SK-N-SH (cell line): ENCODE data around the gene PXMP2. TPM values are rescaled to one million over a fixed set of nuclear protein-coding genes. Genes with fewer than 3 reads are reported as not detected.

Source experiments
- CTCF ChIA-PET: fragments of 300-600, 350-600 bp; formaldehyde crosslinking; extraction: SDS; loops from one replicate; lab custom pipeline; 2021; lab: Yijun Ruan, JAX
- POLR2A ChIA-PET: fragments of 350-600 bp; sonication (Branson Sonifier 250); formaldehyde crosslinking; extraction: SDS; loops from one replicate; lab custom pipeline; 2020; ENCODE audit warnings: antibody characterized with exemption, inconsistent platforms; lab: Yijun Ruan, JAX
- DNase-seq: peaks from one replicate; pipeline ENCODE4 v3.0.0; 2012
- H2AFZ ChIP-seq: fragments of 200-600 bp; sonication (generic); 2 replicates; pipeline ENCODE4 v1.8.1; 2016; ENCODE audit warnings: antibody characterized with exemption, mild to moderate bottlenecking, low read depth
- H3F3A ChIP-seq: fragments of 200-600 bp; sonication (generic); replicated peaks from 2 replicates; pipeline ENCODE3; 2016; ENCODE audit warnings: antibody characterized with exemption, mild to moderate bottlenecking; ENCODE audit not compliant: insufficient read depth
- H3K27ac ChIP-seq, 2 experiments: fragments of 200-500 bp in 1 of 2; fragments of 200-600 bp in 1 of 2; sonication (Bioruptor generic) in 1 of 2; sonication (generic), shearing (Covaris generic) in 1 of 2; 2 replicates each; pipeline versions ENCODE4 v1.5.1 to v1.6.1; 2014 to 2016; ENCODE audit warnings: low read depth in 2 of 2, inconsistent platforms in 1 of 2, low read length in 1 of 2, mild to moderate bottlenecking in 1 of 2, mixed read lengths in 1 of 2
- H3K27me3 ChIP-seq: fragments of 200-600 bp; sonication (generic), shearing (Covaris generic); 2 replicates; pipeline ENCODE4 v1.6.1; 2016; ENCODE audit warnings: mixed run types; ENCODE audit not compliant: insufficient read depth
- H3K36me3 ChIP-seq, 2 experiments: fragments of 200-500 bp in 1 of 2; fragments of 200-600 bp in 1 of 2; sonication (Bioruptor generic) in 1 of 2; sonication (generic) in 1 of 2; replicated peaks in 1 of 2; 2 replicates each; pipeline versions ENCODE3 to v1.5.1; 2014 to 2016; ENCODE audit warnings: low read length in 1 of 2, mild to moderate bottlenecking in 1 of 2; ENCODE audit not compliant: insufficient read depth in 2 of 2, control insufficient read depth in 1 of 2
- H3K4me1 ChIP-seq, 2 experiments: fragments of 200-500 bp in 1 of 2; fragments of 200-600 bp in 1 of 2; sonication (Bioruptor generic) in 1 of 2; sonication (generic), shearing (Covaris generic) in 1 of 2; 2 replicates each; pipeline versions ENCODE4 v1.5.1 to v1.6.1; 2014 to 2016; ENCODE audit warnings: low read depth in 1 of 2, low read length in 1 of 2, mixed run types in 1 of 2; ENCODE audit not compliant: insufficient read depth in 2 of 2, control insufficient read depth in 1 of 2
- H3K4me2 ChIP-seq: fragments of 200-600 bp; sonication (generic), shearing (Covaris generic); 2 replicates; pipeline ENCODE4 v1.6.1; 2017; ENCODE audit warnings: mixed run types
- H3K4me3 ChIP-seq, 2 experiments: fragments of 200-500 bp in 1 of 2; fragments of 200-600 bp in 1 of 2; sonication (Bioruptor generic) in 1 of 2; sonication (generic), shearing (Covaris generic) in 1 of 2; 2 replicates each; pipeline versions ENCODE4 v1.5.1 to v1.8.1; 2014 to 2016; ENCODE audit warnings: low read depth in 2 of 2, inconsistent platforms in 1 of 2, low read length in 1 of 2, mild to moderate bottlenecking in 1 of 2, mixed read lengths in 1 of 2, moderate library complexity in 1 of 2
- H3K79me2 ChIP-seq: fragments of 200-600 bp; sonication (generic); 2 replicates; pipeline ENCODE4 v1.8.1; 2017; ENCODE audit warnings: mild to moderate bottlenecking; ENCODE audit not compliant: insufficient read depth
- H3K9ac ChIP-seq: fragments of 200-600 bp; sonication (generic); 2 replicates; pipeline ENCODE4 v1.6.1; 2017; ENCODE audit warnings: mixed run types
- H3K9me2 ChIP-seq: fragments of 200-600 bp; sonication (generic); 2 replicates; pipeline ENCODE4 v1.6.1; 2017; ENCODE audit warnings: mixed run types
- H3K9me3 ChIP-seq: fragments of 200-600 bp; sonication (generic); 2 replicates; pipeline ENCODE4 v1.6.1; 2017; ENCODE audit warnings: mixed run types, mild to moderate bottlenecking, moderate library complexity
- H4K20me1 ChIP-seq: fragments of 200-600 bp; sonication (generic); 2 replicates; pipeline ENCODE4 v1.6.1; 2017; ENCODE audit warnings: mild to moderate bottlenecking, mixed run types; ENCODE audit not compliant: insufficient read depth
- CHD2 ChIP-seq: fragments of 150-350 bp; IDR thresholded peaks from 2 replicates; pipeline ENCODE4 v1.6.1; 2018; ENCODE audit warnings: low read length; ENCODE audit not compliant: partially characterized antibody
- ELF1 ChIP-seq: IDR thresholded peaks from 2 replicates; pipeline ENCODE4 v1.4.0; 2012
- EP300 ChIP-seq, 2 experiments: IDR thresholded peaks; 2 replicates each; pipeline versions ENCODE4 v1.4.0 to v1.6.1; 2012; ENCODE audit warnings: borderline replicate concordance in 1 of 2, low read depth in 1 of 2, low read length in 1 of 2
- EZH2phosphoT487 ChIP-seq: fragments of 200-600 bp; sonication (generic); IDR thresholded peaks from 2 replicates; pipeline ENCODE4 v1.6.1; 2017; ENCODE audit warnings: low read depth, mixed run types, mild to moderate bottlenecking, antibody characterized with exemption, moderate library complexity, borderline replicate concordance
- FOSL2 ChIP-seq: IDR thresholded peaks from 2 replicates; pipeline ENCODE4 v1.4.0; 2012; ENCODE audit warnings: low read depth, mild to moderate bottlenecking, moderate library complexity, borderline replicate concordance
- FOXJ3 ChIP-seq: sonication (generic); formaldehyde crosslinking; IDR thresholded peaks from 2 replicates; pipeline ENCODE4 v1.5.1; 2020; ENCODE audit warnings: mild to moderate bottlenecking, missing genetic modification reagents
- GABPA ChIP-seq: IDR thresholded peaks from 2 replicates; pipeline ENCODE4 v1.4.0; 2012; ENCODE audit warnings: low read depth, mild to moderate bottlenecking
- GATA2 ChIP-seq: sonication (generic); formaldehyde crosslinking; IDR thresholded peaks from 2 replicates; pipeline ENCODE4 v1.5.0; 2020; ENCODE audit warnings: mild to moderate bottlenecking, missing genetic modification reagents
- JUND ChIP-seq: IDR thresholded peaks from 2 replicates; pipeline ENCODE4 v1.4.0; 2012
- MEF2A ChIP-seq: IDR thresholded peaks from 2 replicates; pipeline ENCODE4 v1.4.0; 2012; ENCODE audit warnings: low read depth, borderline replicate concordance
- NFIC ChIP-seq: IDR thresholded peaks from 2 replicates; pipeline ENCODE4 v1.4.0; 2012; ENCODE audit warnings: borderline replicate concordance
- NRF1 ChIP-seq: IDR thresholded peaks from 2 replicates; pipeline ENCODE4 v1.6.1; 2012; ENCODE audit warnings: low read depth, mild to moderate bottlenecking, low read length
- PBX3 ChIP-seq: IDR thresholded peaks from 2 replicates; pipeline ENCODE4; 2012
- RAD21 ChIP-seq: IDR thresholded peaks from 2 replicates; pipeline ENCODE4 v1.6.1; 2012; ENCODE audit warnings: mild to moderate bottlenecking, low read length
- RCOR1 ChIP-seq: fragments of 150-350 bp; IDR thresholded peaks from 2 replicates; pipeline ENCODE4 v1.6.1; 2017; ENCODE audit warnings: antibody characterized with exemption, low read length
- SIN3A ChIP-seq: IDR thresholded peaks from 2 replicates; pipeline ENCODE4 v1.6.1; 2012; ENCODE audit warnings: low read depth, mild to moderate bottlenecking, low read length, moderate library complexity, borderline replicate concordance
- TAF1 ChIP-seq: IDR thresholded peaks from 2 replicates; pipeline ENCODE4 v1.6.1; 2012; ENCODE audit warnings: low read depth, mild to moderate bottlenecking, low read length, moderate library complexity, borderline replicate concordance
- TCF12 ChIP-seq: IDR thresholded peaks from 2 replicates; pipeline ENCODE4 v1.4.0; 2012
- TEAD4 ChIP-seq: IDR thresholded peaks from 2 replicates; pipeline ENCODE4 v1.4.0; 2012; ENCODE audit warnings: mild to moderate bottlenecking, borderline replicate concordance; ENCODE audit not compliant: insufficient read depth
- YY1 ChIP-seq: IDR thresholded peaks from 2 replicates; pipeline ENCODE4 v1.4.0; 2012; ENCODE audit warnings: low read depth, mild to moderate bottlenecking
- ZBTB33 ChIP-seq: IDR thresholded peaks from 2 replicates; pipeline ENCODE4 v1.4.0; 2012; ENCODE audit warnings: low read depth, borderline replicate concordance
- WGBS: methylation state at CpG from one replicate; pipeline ENCODE4 v1.1.6; 2017; ENCODE audit warnings: low lambda C conversion rate; 5-methylcytosine and 5-hydroxymethylcytosine counted together
- polyA plus RNA-seq, 3 experiments: library from polyadenylated mRNA; depleted of rRNA; stranded (reverse); fragments of >200 nt; gene quantifications; 2 replicates each; pipeline ENCODE4 v1.2.3, GENCODE V29; 2012

The PXMP2 gene
- polyA plus RNA-seq, 1 of the 3 experiments (the other 2 are of a cell fraction): 35.8 TPM

GRCh38 chr12:132727091-132727794 lies 39.9 kb downstream of the PXMP2 start:
- peaks cover 32% of the 10 kb centered on the region; the same call in 1 of the 2 replicates for H3K79me2 ChIP-seq
- CTCF ChIA-PET: no interaction called here
- peaks cover 58 to 71% of the 10 kb centered on the region in 2 experiments for H3K36me3 ChIP-seq

GRCh38 chr12:132728502-132728901 lies 41.1 kb downstream of the PXMP2 start:
- ChIA-PET CTCF (no interaction called here), POLR2A (no interaction called here)
- Histone ChIP-seq H3K9me2 (no peaks in the 10 kb centered on the region), H3K27me3 (no peaks in the 10 kb centered on the region), H3K9me3 (no peaks in the 10 kb centered on the region), H3K9ac (no peak overlapping the region), H3K36me3 (peaks cover 54 to 71% of the 10 kb centered on the region in 2 experiments), H2AFZ (no peak overlapping the region), H3K4me2 (no peak overlapping the region), H4K20me1 (peaks cover 15% of the 10 kb centered on the region; the same call in 1 of the 2 replicates), H3K27ac (no peak overlapping the region), H3K79me2 (peaks cover 25% of the 10 kb centered on the region; the same call in 1 of the 2 replicates), H3K4me3 (no peak overlapping the region), H3K4me1 (no peaks in the 10 kb centered on the region), H3F3A (peaks cover 19% of the 10 kb centered on the region)
- 100% methylated on average over 5 of the region's 7 CpGs for WGBS
- TF ChIP-seq NRF1: no peak
- no peak for TF ChIP-seq TEAD4
- no peak for TF ChIP-seq GATA2 (CRISPR knock-in tag)
- no peak for TF ChIP-seq TAF1
- TF ChIP-seq RAD21: no peak
- no peak for TF ChIP-seq RCOR1
- no peak for TF ChIP-seq JUND
- TF ChIP-seq NFIC: no peak
- TF ChIP-seq SIN3A: no peak
- no peak for TF ChIP-seq ELF1
- TF ChIP-seq MEF2A: no peak
- no peak for TF ChIP-seq FOSL2
- TF ChIP-seq GABPA: no peak
- TF ChIP-seq CHD2: no peak
- TF ChIP-seq PBX3: no peak
- TF ChIP-seq FOXJ3 (CRISPR knock-in tag): no peak
- no peak for TF ChIP-seq EP300 (IDR thresholded peaks at IDR 0.05; ENCODE audit: borderline replicate concordance in 1 of 2, low read depth in 1 of 2, low read length in 1 of 2)
- TF ChIP-seq ZBTB33: no peak
- no peak for DNase-seq

More at GRCh38 chr12:132727091-132727794, 39.9 kb downstream of the PXMP2 start:
- Histone ChIP-seq H3F3A (peaks cover 23% of the 10 kb centered on the region), H3K4me3 (no peak overlapping the region), H3K4me1 (no peaks in the 10 kb centered on the region), H3K27me3 (no peaks in the 10 kb centered on the region), H3K27ac (no peak overlapping the region), H2AFZ (no peak overlapping the region), H3K9me3 (no peaks in the 10 kb centered on the region), H3K9me2 (no peaks in the 10 kb centered on the region), H3K4me2 (no peak overlapping the region), H3K9ac (no peak overlapping the region)
- POLR2A ChIA-PET: no interaction called here
- 94% methylated on average over 34 of the region's 37 CpGs for WGBS
- DNase-seq: no peak
- TF ChIP-seq TCF12 (no peak), YY1 (no peak), EZH2phosphoT487 (no peak), EP300 (IDR thresholded peaks at IDR 0.05; ENCODE audit: borderline replicate concordance in 1 of 2, low read depth in 1 of 2, low read length in 1 of 2) (no peak), NRF1 (no peak), TEAD4 (no peak)
- TF ChIP-seq, all 33 proteins: peak for 0
- H4K20me1 ChIP-seq: peaks cover 21% of the 10 kb centered on the region; the same call in 1 of the 2 replicates
